GM03348 (cell line): ENCODE results near the gene CDK15.
A peak's percentile ranks its signal among the peaks of the same experiment; 100 is the strongest.
"Not testable (repeated sequence)": the region's sequence is repeated elsewhere in the genome, so short reads cannot be mapped to it uniquely, and the experiment has no call there.

Source experiments
- DNase-seq: peaks from one replicate; pipeline ENCODE4 v3.0.0; 2012; ENCODE audit warnings: low spot score

The CDK15 gene

GRCh38 chr2:201790291-201790690 is 16.0 kb upstream of the CDK15 start:
- no peak for DNase-seq

- DNase-seq, result no peak
Observed at GRCh38 chr2:201790989-201791388, 15.3 kb upstream of the CDK15 start.

GRCh38 chr2:201793631-201794030 is 12.7 kb upstream of the CDK15 start:
- peak; percentile 10 for DNase-seq

GRCh38 chr2:201794294-201794693 is 12.0 kb upstream of the CDK15 start:
- DNase-seq, result no peak

GRCh38 chr2:201795607-201796477 is 10.5 kb upstream of the CDK15 start:
- DNase-seq, result peak; percentile 80

GRCh38 chr2:201796478-201796865 is 9.9 kb upstream of the CDK15 start:
- no peak for DNase-seq

- DNase-seq, result peak; percentile 31
Observed at GRCh38 chr2:201797175-201797840, 9.0 kb upstream of the CDK15 start.

- DNase-seq, result peak; percentile 44
Observed at GRCh38 chr2:201798252-201798913, 8.0 kb upstream of the CDK15 start.

- peak; percentile 29 for DNase-seq
Observed at GRCh38 chr2:201798914-201799285, 7.4 kb upstream of the CDK15 start.

GRCh38 chr2:201807452-201807999 is 1.2 kb downstream of the CDK15 start:
- DNase-seq, result peak; percentile 72

- no peak for DNase-seq
Observed at GRCh38 chr2:201808027-201808426, 1.7 kb downstream of the CDK15 start.

GRCh38 chr2:201809633-201810032 is 3.3 kb downstream of the CDK15 start:
- no peak for DNase-seq

GRCh38 chr2:201810604-201811003 is 4.3 kb downstream of the CDK15 start:
- DNase-seq, result not testable (repeated sequence)

- no peak for DNase-seq
Observed at GRCh38 chr2:201813996-201814760, 7.8 kb downstream of the CDK15 start.

- no peak for DNase-seq
Observed at GRCh38 chr2:201816657-201817575, 10.6 kb downstream of the CDK15 start.

GRCh38 chr2:201820383-201821007 is 14.2 kb downstream of the CDK15 start:
- no peak for DNase-seq

GRCh38 chr2:201821080-201821479 is 14.7 kb downstream of the CDK15 start:
- no peak for DNase-seq

GRCh38 chr2:201824212-201824611 is 17.9 kb downstream of the CDK15 start:
- no peak for DNase-seq

- no peak for DNase-seq
Observed at GRCh38 chr2:201827621-201828020, 21.3 kb downstream of the CDK15 start.

GRCh38 chr2:201828220-201828619 is 21.9 kb downstream of the CDK15 start:
- no peak for DNase-seq
